HG03280 (cell line): ENCODE data around the gene CIROP.

Experiments used
- ATAC-seq: cut with Tn5 transposase; IDR thresholded peaks from one replicate; pipeline ENCODE4 v1.9.1; 2021; ENCODE audit warnings: mild to moderate bottlenecking, moderate library complexity; ENCODE audit not compliant: unreplicated experiment

Gene CIROP

GRCh38 chr14:23130871-23131270 is 26.1 kb upstream of the CIROP start:
- no peak for ATAC-seq

- ATAC-seq: no peak
Measured at GRCh38 chr14:23129759-23130316, 25.0 kb upstream of the CIROP start.

- ATAC-seq: no peak
Measured at GRCh38 chr14:23128969-23129758, 24.4 kb upstream of the CIROP start.

- ATAC-seq: no peak
Measured at GRCh38 chr14:23127861-23128260, 23.1 kb upstream of the CIROP start.

GRCh38 chr14:23126548-23127278 is 21.9 kb upstream of the CIROP start:
- no peak for ATAC-seq

- ATAC-seq: no peak
Measured at GRCh38 chr14:23125933-23126524, 21.2 kb upstream of the CIROP start.

GRCh38 chr14:23125011-23125410 is 20.2 kb upstream of the CIROP start:
- ATAC-seq: no peak

GRCh38 chr14:23124337-23124954 is 19.7 kb upstream of the CIROP start:
- ATAC-seq: no peak

- no peak for ATAC-seq
Measured at GRCh38 chr14:23123419-23123818, 18.6 kb upstream of the CIROP start.

- ATAC-seq: no peak
Measured at GRCh38 chr14:23122086-23122485, 17.3 kb upstream of the CIROP start.

- no peak for ATAC-seq
Measured at GRCh38 chr14:23121361-23121771, 16.6 kb upstream of the CIROP start.

GRCh38 chr14:23120541-23121251 is 15.9 kb upstream of the CIROP start:
- ATAC-seq: peak; percentile 80

- no peak for ATAC-seq
Measured at GRCh38 chr14:23119363-23120327, 14.9 kb upstream of the CIROP start.

GRCh38 chr14:23118506-23119362 is 13.9 kb upstream of the CIROP start, which contains the start of gene CEBPE:
TSS of gene CEBPE (minus strand) at chr14:23119255. CDS start at chr14:23119091, 164 bp downstream.
- ATAC-seq: no peak

- ATAC-seq: no peak
Measured at GRCh38 chr14:23117371-23118020, 12.7 kb upstream of the CIROP start.

- no peak for ATAC-seq
Measured at GRCh38 chr14:23115918-23116317, 11.1 kb upstream of the CIROP start.

GRCh38 chr14:23115039-23115731 is 10.4 kb upstream of the CIROP start:
- ATAC-seq: no peak
